Prostate gland (tissue), 2 donors: ENCODE results near the gene NKAP. TPM values are rescaled to one million over a fixed set of nuclear protein-coding genes. Genes with fewer than 3 reads are reported as not detected.
"Not testable (repeated sequence)": the region's sequence is repeated elsewhere in the genome, so short reads cannot be mapped to it uniquely, and the experiment has no call there.

Experiments
- DNase-seq: peaks from one replicate; pipeline ENCODE4 v3.0.0-alpha.2; 2019; ENCODE audit warnings: low spot score
- H3K27ac ChIP-seq, 2 donors: fragments of 200-600 bp; sonication (generic); 2 replicates each; pipeline ENCODE4 v1.5.1; 2017 to 2019
- H3K27me3 ChIP-seq: fragments of 200-600 bp; sonication (generic); replicated peaks from 2 replicates; pipeline ENCODE4 v1.5.1; 2019; ENCODE audit not compliant: insufficient read depth
- H3K36me3 ChIP-seq, 2 donors: fragments of 200-600 bp; sonication (generic); 1 replicate in 1 of 2; 2 replicates in 1 of 2; pipeline versions ENCODE4 v1.5.1 to v1.8.1; 2017 to 2019
- H3K4me1 ChIP-seq: fragments of 200-600 bp; sonication (generic); replicated peaks from 2 replicates; pipeline ENCODE4 v1.5.1; 2019
- H3K4me3 ChIP-seq, 2 donors: fragments of 200-600 bp; sonication (generic); 2 replicates each; pipeline ENCODE4 v1.5.1; 2017 to 2019
- H3K9me3 ChIP-seq: fragments of 200-600 bp; sonication (generic); 2 replicates; pipeline ENCODE4 v1.5.1; 2017
- POLR2A ChIP-seq: fragments of 450-650 bp; IDR thresholded peaks from one replicate; pipeline ENCODE4 v1.6.1; 2016; ENCODE audit warnings: antibody characterized with exemption, mild to moderate bottlenecking
- POLR2AphosphoS5 ChIP-seq: sonication (generic); formaldehyde crosslinking; IDR thresholded peaks from one replicate; pipeline ENCODE4 v1.6.1; 2017; ENCODE audit warnings: antibody characterized with exemption
- WGBS: methylation state at CpG from one replicate; pipeline ENCODE4 v1.1.5; 2018; 5-methylcytosine and 5-hydroxymethylcytosine counted together
- intact Hi-C: fragments of 100-400 bp; cut with DNase I; formaldehyde crosslinking; loops from one replicate; pipeline ENCODE4 v1.14.2; 2022
- total RNA-seq, 2 donors: library from RNA; depleted of rRNA; stranded (reverse); fragments of >200 nt; gene quantifications; one replicate each; pipeline ENCODE4 v1.1.0, GENCODE V29; 2016
- TF ChIP-seq, protein P1 (sequence below), 4 experiments: fragments of 200-600 bp in 2 of 4; fragments of 450-650 bp in 2 of 4; sonication (generic) in 2 of 4; IDR thresholded peaks; 1 replicate in 3 of 4; 2 replicates in 1 of 4; pipeline ENCODE4 v1.5.1; 2016 to 2019; ENCODE audit warnings: antibody characterized with exemption in 4 of 4, mild to moderate bottlenecking in 2 of 4, moderate library complexity in 2 of 4

Gene NKAP
- total RNA-seq, 2 donors from 2014 or later: 6.4 to 12.0 TPM

DNA sequence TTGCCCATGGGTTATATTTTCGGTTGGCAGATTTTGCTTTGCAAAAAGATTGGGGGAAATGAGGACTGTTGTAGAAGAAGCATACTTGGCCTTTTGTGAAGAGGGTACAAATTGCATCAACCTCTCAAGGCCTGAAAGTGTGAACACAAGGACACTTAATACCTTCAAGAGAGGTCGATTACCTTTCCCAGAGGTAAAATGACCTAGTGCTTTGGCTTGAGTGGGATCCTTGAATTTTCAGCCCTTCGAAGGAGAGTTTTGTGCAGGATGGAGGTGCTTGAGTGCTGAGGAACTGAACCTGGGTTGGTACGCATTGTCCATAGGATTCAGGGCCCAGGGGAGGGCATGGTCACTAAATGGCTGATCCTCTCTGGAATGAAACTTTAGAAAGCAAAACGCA, 27.6 kb upstream of the NKAP start:
- H3K4me1 ChIP-seq: no peaks in the 10 kb centered on the region
- no peak for DNase-seq
- no peak overlapping the region for H3K4me3 ChIP-seq
- H3K27ac ChIP-seq: no peak overlapping the region
- H3K27me3 ChIP-seq: no peaks in the 10 kb centered on the region
- H3K36me3 ChIP-seq: no peaks in the 10 kb centered on the region
- intact Hi-C loops: no loop called here
- WGBS: 70% methylated on average over 5 of the region's 5 CpGs
- TF ChIP-seq POLR2AphosphoS5: no peak
- TF ChIP-seq, protein P1, sequence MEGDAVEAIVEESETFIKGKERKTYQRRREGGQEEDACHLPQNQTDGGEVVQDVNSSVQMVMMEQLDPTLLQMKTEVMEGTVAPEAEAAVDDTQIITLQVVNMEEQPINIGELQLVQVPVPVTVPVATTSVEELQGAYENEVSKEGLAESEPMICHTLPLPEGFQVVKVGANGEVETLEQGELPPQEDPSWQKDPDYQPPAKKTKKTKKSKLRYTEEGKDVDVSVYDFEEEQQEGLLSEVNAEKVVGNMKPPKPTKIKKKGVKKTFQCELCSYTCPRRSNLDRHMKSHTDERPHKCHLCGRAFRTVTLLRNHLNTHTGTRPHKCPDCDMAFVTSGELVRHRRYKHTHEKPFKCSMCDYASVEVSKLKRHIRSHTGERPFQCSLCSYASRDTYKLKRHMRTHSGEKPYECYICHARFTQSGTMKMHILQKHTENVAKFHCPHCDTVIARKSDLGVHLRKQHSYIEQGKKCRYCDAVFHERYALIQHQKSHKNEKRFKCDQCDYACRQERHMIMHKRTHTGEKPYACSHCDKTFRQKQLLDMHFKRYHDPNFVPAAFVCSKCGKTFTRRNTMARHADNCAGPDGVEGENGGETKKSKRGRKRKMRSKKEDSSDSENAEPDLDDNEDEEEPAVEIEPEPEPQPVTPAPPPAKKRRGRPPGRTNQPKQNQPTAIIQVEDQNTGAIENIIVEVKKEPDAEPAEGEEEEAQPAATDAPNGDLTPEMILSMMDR (IDR thresholded peaks at IDR 0.05): no peak
- no peak for TF ChIP-seq POLR2A
- no peaks in the 10 kb centered on the region for H3K9me3 ChIP-seq

DNA sequence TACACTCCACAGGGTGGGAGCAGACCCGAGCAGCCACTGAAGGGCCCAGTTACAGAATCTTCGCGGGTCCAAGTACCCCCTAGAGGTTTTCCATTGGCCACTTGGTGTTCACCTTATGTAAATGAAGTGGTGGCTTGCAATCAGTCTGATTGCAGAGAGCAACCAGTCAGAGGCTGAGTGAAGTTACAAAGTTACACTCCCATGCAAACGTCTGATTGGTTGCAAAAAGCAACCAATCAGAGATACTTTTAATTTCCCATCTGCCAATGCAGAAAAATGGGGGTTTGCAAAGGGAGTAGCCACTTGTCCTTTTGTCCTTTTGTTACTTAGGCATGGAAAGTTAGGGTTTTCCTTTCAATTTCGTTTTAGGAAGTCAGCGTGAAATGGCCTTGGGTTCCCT, 27.0 kb upstream of the NKAP start:
- no peaks in the 10 kb centered on the region for H3K9me3 ChIP-seq
- H3K27ac ChIP-seq: no peak overlapping the region
- no peaks in the 10 kb centered on the region for H3K36me3 ChIP-seq
- TF ChIP-seq POLR2A: no peak
- no peak for TF ChIP-seq POLR2AphosphoS5
- TF ChIP-seq, protein P1 (IDR thresholded peaks at IDR 0.05): no peak
- DNase-seq: no peak
- H3K4me1 ChIP-seq: no peaks in the 10 kb centered on the region
- no peak overlapping the region for H3K4me3 ChIP-seq
- no peaks in the 10 kb centered on the region for H3K27me3 ChIP-seq
- WGBS: 86% methylated on average over 6 of the region's 6 CpGs
- intact Hi-C loops: no loop called here

DNA sequence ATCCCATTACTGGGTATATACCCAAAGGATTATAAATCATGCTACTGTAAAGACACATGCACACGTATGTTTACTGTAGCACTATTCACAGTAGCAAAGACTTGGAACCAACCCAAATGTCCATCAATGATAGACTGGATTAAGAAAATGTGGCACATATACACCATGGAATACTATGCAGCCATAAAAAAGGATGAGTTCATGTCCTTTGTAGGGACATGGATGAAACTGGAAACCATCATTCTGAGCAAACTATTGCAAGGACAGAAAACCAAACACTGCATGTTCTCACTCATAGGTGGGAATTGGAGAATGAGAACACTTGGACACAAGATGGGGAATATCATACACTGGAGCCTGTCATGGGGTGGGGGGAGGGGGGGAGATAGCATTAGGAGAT, 23.3 kb upstream of the NKAP start:
- intact Hi-C loops, DNase-seq, H3K27ac ChIP-seq, H3K9me3 ChIP-seq, H3K27me3 ChIP-seq, H3K4me1 ChIP-seq, H3K4me3 ChIP-seq, H3K36me3 ChIP-seq: not testable (repeated sequence)
- WGBS: no CpG with 5 or more reads among the region's 1 CpG

DNA sequence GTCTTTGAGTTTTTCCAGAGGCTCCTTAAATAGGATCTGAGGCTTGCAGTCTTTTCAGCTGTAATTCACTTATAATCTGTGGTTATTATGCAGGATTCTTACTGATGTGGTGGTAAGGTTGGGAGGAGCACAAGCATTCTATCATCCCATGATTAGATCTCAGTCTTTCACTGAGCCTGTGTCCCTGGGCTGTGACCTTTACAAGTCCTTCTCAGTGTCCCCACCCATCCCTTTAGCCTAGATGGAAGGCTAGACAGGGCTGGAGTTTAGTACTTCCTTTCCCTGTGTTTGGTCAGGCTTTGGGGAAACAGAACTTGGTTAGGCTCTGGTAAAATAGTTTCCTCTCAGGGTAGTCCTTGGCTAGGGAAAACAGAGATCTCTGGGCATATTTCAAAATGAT, 17.1 kb upstream of the NKAP start:
- no peak for DNase-seq
- Histone ChIP-seq H3K4me1 (no peaks in the 10 kb centered on the region), H3K4me3 (no peak overlapping the region), H3K9me3 (no peaks in the 10 kb centered on the region), H3K36me3 (no peaks in the 10 kb centered on the region), H3K27ac (no peak overlapping the region), H3K27me3 (no peaks in the 10 kb centered on the region)
- intact Hi-C loops: no loop called here
- TF ChIP-seq, protein P1 (IDR thresholded peaks at IDR 0.05): no peak
- TF ChIP-seq POLR2A: no peak
- TF ChIP-seq POLR2AphosphoS5: no peak

DNA sequence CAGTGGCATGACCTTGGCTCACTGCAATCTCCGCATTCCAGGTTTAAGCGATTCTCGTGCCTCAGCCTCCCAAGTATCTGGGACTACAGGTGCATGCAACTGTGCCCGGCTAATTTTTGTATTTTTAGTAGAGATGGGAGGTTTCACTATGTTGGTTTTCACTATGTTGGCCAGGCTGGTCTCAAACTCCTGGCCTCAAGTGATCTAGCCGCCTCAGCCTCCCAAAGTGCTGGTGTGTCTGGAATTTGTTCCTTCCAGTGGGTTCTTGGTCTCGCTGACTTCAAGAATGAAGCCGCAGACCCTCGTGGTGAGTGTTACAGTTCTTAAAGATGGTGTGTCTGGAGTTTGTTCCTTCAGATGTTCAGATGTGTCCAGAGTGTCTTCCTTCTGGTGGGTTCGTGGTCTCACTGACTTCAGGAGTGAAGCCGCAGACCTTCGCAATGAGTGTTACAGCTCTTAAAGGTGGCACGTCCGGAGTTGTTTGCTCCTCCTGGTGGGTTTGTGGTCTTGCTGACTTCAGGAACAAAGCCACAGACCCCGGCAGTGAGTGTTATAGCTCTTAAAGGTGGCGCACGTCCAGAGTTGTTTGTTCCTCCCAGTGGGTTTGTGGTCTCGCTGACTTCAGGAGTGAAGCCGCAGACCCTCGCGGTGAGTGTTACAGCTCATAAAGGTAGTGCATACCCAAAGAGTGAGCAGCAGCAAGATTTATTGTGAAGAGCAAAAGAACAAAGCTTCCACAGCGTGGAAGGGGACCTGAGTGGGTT, 12.4 kb upstream of the NKAP start:
- WGBS: 83% methylated on average over 20 of the region's 21 CpGs
- H3K4me1 ChIP-seq, H3K36me3 ChIP-seq, H3K27ac ChIP-seq, H3K9me3 ChIP-seq, intact Hi-C loops, H3K4me3 ChIP-seq, H3K27me3 ChIP-seq, DNase-seq: not testable (repeated sequence)

DNA sequence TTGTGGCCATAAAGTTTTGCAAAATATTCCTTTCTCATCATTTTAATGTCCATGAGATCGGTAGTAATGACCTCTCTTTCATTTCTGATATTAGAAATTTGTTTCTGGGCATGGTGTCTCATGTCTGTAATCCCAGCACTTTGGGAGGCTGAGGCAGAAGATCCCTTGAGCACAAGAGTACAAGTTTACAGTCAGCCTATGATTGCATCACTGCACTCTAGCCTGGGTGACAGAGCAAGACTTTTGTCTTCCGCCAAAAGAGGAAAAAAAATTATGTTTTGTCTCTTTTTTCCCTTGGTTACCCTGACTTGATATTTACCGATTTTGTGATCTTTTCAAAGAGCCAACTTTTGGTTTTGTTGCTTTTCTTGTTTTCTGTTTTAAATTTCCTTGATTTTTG, 10.8 kb upstream of the NKAP start:
- no peaks in the 10 kb centered on the region for H3K4me1 ChIP-seq
- H3K27ac ChIP-seq: no peak overlapping the region
- TF ChIP-seq POLR2AphosphoS5: no peak
- WGBS: 79% methylated on average over 3 of the region's 3 CpGs
- H3K9me3 ChIP-seq: no peaks in the 10 kb centered on the region
- no peak for DNase-seq
- no peak overlapping the region for H3K4me3 ChIP-seq
- no peaks in the 10 kb centered on the region for H3K27me3 ChIP-seq
- intact Hi-C loops: no loop called here
- H3K36me3 ChIP-seq: no peaks in the 10 kb centered on the region
